HepG2 (cell line): ENCODE results near the gene RIPK3. TPM values are rescaled to one million over a fixed set of nuclear protein-coding genes. Genes with fewer than 3 reads are reported as not detected.

Experiments used
- ATF6 ChIP-seq: sonication (generic); formaldehyde crosslinking; conservative IDR thresholded peaks from 2 replicates; pipeline ENCODE4 v1.4.0; 2020; ENCODE audit warnings: missing genetic modification reagents
- ATM ChIP-seq: fragments of 450-650 bp; IDR thresholded peaks from 2 replicates; pipeline ENCODE4 v1.7.1; 2017; ENCODE audit warnings: mild to moderate bottlenecking, borderline replicate concordance
- DRAP1 ChIP-seq: IDR thresholded peaks from 2 replicates; pipeline ENCODE4 v1.6.1; 2016; ENCODE audit warnings: missing genetic modification reagents, missing compliant biosample characterization
- GFI1 ChIP-seq: sonication (generic); formaldehyde crosslinking; IDR thresholded peaks from 2 replicates; pipeline ENCODE4 v1.5.0; 2020; ENCODE audit warnings: missing genetic modification reagents, mild to moderate bottlenecking, borderline replicate concordance
- ISL2 ChIP-seq: sonication (generic); formaldehyde crosslinking; IDR thresholded peaks from 2 replicates; pipeline ENCODE4 v1.5.0; 2020; ENCODE audit warnings: missing genetic modification reagents
- KDM5A ChIP-seq: fragments of 200-600 bp; sonication (generic); IDR thresholded peaks from 2 replicates; pipeline ENCODE4 v1.7.0; 2018; ENCODE audit warnings: antibody characterized with exemption, mild to moderate bottlenecking, low read length, borderline replicate concordance
- NONO ChIP-seq, 2 experiments: fragments of 450-650 bp in 1 of 2; sonication (generic) in 1 of 2; formaldehyde crosslinking in 1 of 2; IDR thresholded peaks in 1 of 2; conservative IDR thresholded peaks in 1 of 2; 2 replicates each; pipeline versions ENCODE4 v1.6.1 to v1.8.0; 2017 to 2022; ENCODE audit warnings: mild to moderate bottlenecking in 1 of 2, missing genetic modification reagents in 1 of 2, moderate library complexity in 1 of 2
- RBAK ChIP-seq: sonication (generic); formaldehyde crosslinking; IDR thresholded peaks from 2 replicates; pipeline ENCODE4 v1.5.1; 2020; ENCODE audit warnings: mild to moderate bottlenecking, missing genetic modification reagents
- RBM22 ChIP-seq: fragments of 200-400 bp; formaldehyde crosslinking; optimal IDR thresholded peaks from 2 replicates; pipeline ENCODE3; 2017; ENCODE audit warnings: mild to moderate bottlenecking, low read length, moderate library complexity
- RNF2 ChIP-seq: fragments of 450-650 bp; conservative IDR thresholded peaks from 2 replicates; pipeline ENCODE4 v1.6.1; 2016; ENCODE audit warnings: low read depth
- SMAD3 ChIP-seq: sonication (generic); formaldehyde crosslinking; IDR thresholded peaks from 2 replicates; pipeline ENCODE4 v1.4.0; 2020; ENCODE audit warnings: missing genetic modification reagents
- SP2 ChIP-seq: sonication (generic); formaldehyde crosslinking; IDR thresholded peaks from 2 replicates; pipeline ENCODE4 v1.5.1; 2020; ENCODE audit warnings: mild to moderate bottlenecking, missing genetic modification reagents
- SSRP1 ChIP-seq: IDR thresholded peaks from 2 replicates; pipeline ENCODE4 v1.6.1; 2016; ENCODE audit warnings: control low read depth
- TAF15 ChIP-seq: fragments of 200-400 bp; formaldehyde crosslinking; IDR thresholded peaks from one replicate; pipeline ENCODE4 v1.6.1; 2018; ENCODE audit warnings: mild to moderate bottlenecking, low read depth, low read length; ENCODE audit not compliant: poor library complexity, severe bottlenecking
- ZBTB7A ChIP-seq: sonication (generic); formaldehyde crosslinking; IDR thresholded peaks from 2 replicates; pipeline ENCODE4 v1.8.0; 2022; ENCODE audit warnings: mild to moderate bottlenecking, missing genetic modification reagents
- ZEB1 ChIP-seq: IDR thresholded peaks from 2 replicates; pipeline ENCODE4 v1.6.1; 2012; ENCODE audit warnings: mild to moderate bottlenecking, low read depth, inconsistent platforms; ENCODE audit not compliant: insufficient replicate concordance
- ZNF720 ChIP-seq: sonication (generic); formaldehyde crosslinking; IDR thresholded peaks from 2 replicates; pipeline ENCODE4 v1.4.0; 2020; ENCODE audit warnings: missing genetic modification reagents
- ZNF777 ChIP-seq: sonication (generic); formaldehyde crosslinking; IDR thresholded peaks from 2 replicates; pipeline ENCODE4 v1.4.0; 2020; ENCODE audit warnings: missing genetic modification reagents
- polyA plus RNA-seq, 8 experiments: library from polyadenylated mRNA; depleted of rRNA in 3 of 8; stranded (reverse) in 7 of 8; unstranded in 1 of 8; fragments of >200 nt; fragmentation: Illumina TruSeq in 4 of 8; extraction: Trizol in 4 of 8; gene quantifications; 2 replicates each; pipeline versions ENCODE4 v1.2.1 to v1.2.3, GENCODE V29; 2011 to 2016; ENCODE audit warnings: low read depth in 4 of 8, missing spikeins in 1 of 8, mixed read lengths in 1 of 8; ENCODE audit not compliant: insufficient read depth in 1 of 8
- total RNA-seq, 5 experiments: library from RNA; depleted of rRNA; stranded (reverse); fragments of >200 nt; fragmentation: Illumina TruSeq; extraction: Trizol; gene quantifications; 2 replicates each; pipeline ENCODE4 v1.2.3, GENCODE V29; 2016; ENCODE audit warnings: low read depth in 1 of 5
- TF ChIP-seq, protein P1 (sequence below): sonication (generic); formaldehyde crosslinking; IDR thresholded peaks from 2 replicates; pipeline ENCODE4 v1.5.0; 2020; ENCODE audit warnings: missing genetic modification reagents
- TF ChIP-seq, protein P2 (sequence below): sonication (generic); formaldehyde crosslinking; IDR thresholded peaks from 2 replicates; pipeline ENCODE4 v1.4.0; 2020; ENCODE audit warnings: missing genetic modification reagents
- TF ChIP-seq, protein P3 (sequence below): sonication (generic); formaldehyde crosslinking; IDR thresholded peaks from 2 replicates; pipeline ENCODE4 v1.4.0; 2020; ENCODE audit warnings: missing genetic modification reagents
- TF ChIP-seq, protein P4 (sequence below): sonication (generic); formaldehyde crosslinking; IDR thresholded peaks from 2 replicates; pipeline ENCODE4 v1.8.0; 2022; ENCODE audit warnings: mild to moderate bottlenecking, missing genetic modification reagents; ENCODE audit not compliant: insufficient replicate concordance

The RIPK3 gene
- total and polyA plus RNA-seq, 2 of the 13 experiments (the other 11 are each of a cell fraction or from before 2014, with no cell fraction given): not detected

GRCh38 chr14:24299255-24300191 lies 40.3 kb downstream of the RIPK3 start, which contains the start of the genes DHRS1 and NOP9 (continued):
- TF ChIP-seq, protein P1, sequence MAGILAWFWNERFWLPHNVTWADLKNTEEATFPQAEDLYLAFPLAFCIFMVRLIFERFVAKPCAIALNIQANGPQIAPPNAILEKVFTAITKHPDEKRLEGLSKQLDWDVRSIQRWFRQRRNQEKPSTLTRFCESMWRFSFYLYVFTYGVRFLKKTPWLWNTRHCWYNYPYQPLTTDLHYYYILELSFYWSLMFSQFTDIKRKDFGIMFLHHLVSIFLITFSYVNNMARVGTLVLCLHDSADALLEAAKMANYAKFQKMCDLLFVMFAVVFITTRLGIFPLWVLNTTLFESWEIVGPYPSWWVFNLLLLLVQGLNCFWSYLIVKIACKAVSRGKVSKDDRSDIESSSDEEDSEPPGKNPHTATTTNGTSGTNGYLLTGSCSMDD (CRISPR knock-in tag): peak; percentile 95
- TF ChIP-seq RNF2 (peak; percentile 72), GFI1 (CRISPR knock-in tag) (peak; percentile 86; the same call in 1 of the 2 replicates), SP2 (CRISPR knock-in tag) (peak; percentile 60), SSRP1 (CRISPR knock-in tag) (no peak; the same call in 1 of the 2 replicates), ISL2 (CRISPR knock-in tag) (peak; percentile 89), TAF15 (peak; percentile 96), ZNF720 (CRISPR knock-in tag) (no peak), ZNF777 (CRISPR knock-in tag) (peak; percentile 93), DRAP1 (CRISPR knock-in tag) (peak; percentile 92), ATM (no peak), KDM5A (peak; percentile 100), NONO (IDR thresholded peaks at IDR 0.05) (no peak), NONO (CRISPR knock-in tag; conservative IDR thresholded peaks at IDR 0.05) (no peak), ATF6 (0 out of 2 replicates have a peak, but pooled peaks have one; percentile 93), ZBTB7A (CRISPR knock-in tag) (peak; percentile 76), RBM22 (peak; percentile 12), ZEB1 (no peak), SMAD3 (CRISPR knock-in tag) (peak; percentile 99), RBAK (CRISPR knock-in tag) (peak; percentile 84)
- TF ChIP-seq, protein P2, sequence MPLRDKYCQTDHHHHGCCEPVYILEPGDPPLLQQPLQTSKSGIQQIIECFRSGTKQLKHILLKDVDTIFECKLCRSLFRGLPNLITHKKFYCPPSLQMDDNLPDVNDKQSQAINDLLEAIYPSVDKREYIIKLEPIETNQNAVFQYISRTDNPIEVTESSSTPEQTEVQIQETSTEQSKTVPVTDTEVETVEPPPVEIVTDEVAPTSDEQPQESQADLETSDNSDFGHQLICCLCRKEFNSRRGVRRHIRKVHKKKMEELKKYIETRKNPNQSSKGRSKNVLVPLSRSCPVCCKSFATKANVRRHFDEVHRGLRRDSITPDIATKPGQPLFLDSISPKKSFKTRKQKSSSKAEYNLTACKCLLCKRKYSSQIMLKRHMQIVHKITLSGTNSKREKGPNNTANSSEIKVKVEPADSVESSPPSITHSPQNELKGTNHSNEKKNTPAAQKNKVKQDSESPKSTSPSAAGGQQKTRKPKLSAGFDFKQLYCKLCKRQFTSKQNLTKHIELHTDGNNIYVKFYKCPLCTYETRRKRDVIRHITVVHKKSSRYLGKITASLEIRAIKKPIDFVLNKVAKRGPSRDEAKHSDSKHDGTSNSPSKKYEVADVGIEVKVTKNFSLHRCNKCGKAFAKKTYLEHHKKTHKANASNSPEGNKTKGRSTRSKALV (CRISPR knock-in tag): peak; percentile 96
- TF ChIP-seq, protein P3, sequence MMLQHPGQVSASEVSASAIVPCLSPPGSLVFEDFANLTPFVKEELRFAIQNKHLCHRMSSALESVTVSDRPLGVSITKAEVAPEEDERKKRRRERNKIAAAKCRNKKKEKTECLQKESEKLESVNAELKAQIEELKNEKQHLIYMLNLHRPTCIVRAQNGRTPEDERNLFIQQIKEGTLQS: peak; percentile 76
- TF ChIP-seq, protein P4, sequence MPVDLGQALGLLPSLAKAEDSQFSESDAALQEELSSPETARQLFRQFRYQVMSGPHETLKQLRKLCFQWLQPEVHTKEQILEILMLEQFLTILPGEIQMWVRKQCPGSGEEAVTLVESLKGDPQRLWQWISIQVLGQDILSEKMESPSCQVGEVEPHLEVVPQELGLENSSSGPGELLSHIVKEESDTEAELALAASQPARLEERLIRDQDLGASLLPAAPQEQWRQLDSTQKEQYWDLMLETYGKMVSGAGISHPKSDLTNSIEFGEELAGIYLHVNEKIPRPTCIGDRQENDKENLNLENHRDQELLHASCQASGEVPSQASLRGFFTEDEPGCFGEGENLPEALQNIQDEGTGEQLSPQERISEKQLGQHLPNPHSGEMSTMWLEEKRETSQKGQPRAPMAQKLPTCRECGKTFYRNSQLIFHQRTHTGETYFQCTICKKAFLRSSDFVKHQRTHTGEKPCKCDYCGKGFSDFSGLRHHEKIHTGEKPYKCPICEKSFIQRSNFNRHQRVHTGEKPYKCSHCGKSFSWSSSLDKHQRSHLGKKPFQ (CRISPR knock-in tag): peak; percentile 67
